Ovary (tissue), 3 donors: ENCODE measurements around the gene CA9.

ENCODE experiments used
- CTCF ChIP-seq, 3 donors: fragments of 450-650 bp in 2 of 3; fragments of 200-600 bp in 1 of 3; IDR thresholded peaks; one replicate each; pipeline versions ENCODE4 v1.5.1 to v1.8.0; 2016 to 2022; ENCODE audit warnings: antibody characterized with exemption in 3 of 3, mild to moderate bottlenecking in 1 of 3
- POLR2A ChIP-seq: fragments of 450-650 bp; IDR thresholded peaks from one replicate; pipeline ENCODE4 v1.6.1; 2017; ENCODE audit warnings: antibody characterized with exemption, mild to moderate bottlenecking, moderate library complexity
- donor health status: DM: no; HTN: no; CAD: no.

- TF ChIP-seq CTCF (IDR thresholded peaks at IDR 0.05) = no peak
- no peak for TF ChIP-seq POLR2A
Observed at GRCh38 chr9:35712762-35713400, 39.2 kb downstream of the CA9 start.
